ENCODE results near the gene KLHDC10. TPM values are rescaled to one million over a fixed set of nuclear protein-coding genes. Genes with fewer than 3 reads are reported as not detected.

KLHDC10 gene
- total and polyA plus RNA-seq, 7 donors = 7.8 to 22.5 (median 16.3) TPM

GRCh38 chr7:130139193-130139960, 69.0 kb downstream of the KLHDC10 start:
- TF ChIP-seq CTCF (IDR thresholded peaks at IDR 0.05) (no peak), EP300 (IDR thresholded peaks at IDR 0.05) (no peak), POLR2AphosphoS5 (IDR thresholded peaks at IDR 0.05) (no peak), POLR2A (IDR thresholded peaks at IDR 0.05) (no peak)
- Histone ChIP-seq H3K4me1 (peaks cover 0 to 19% (median 15%) of the 10 kb centered on the region in 4 donors), H3K27ac (no peak overlapping the region), H3K27me3 (no peaks in the 10 kb centered on the region), H3K9me3 (no peaks in the 10 kb centered on the region), H3K36me3 (peaks cover 0 to 21% (median 2%) of the 10 kb centered on the region in 4 donors), H3K4me3 (no peak overlapping the region)
- intact Hi-C loops (cut with DNase I) = no loop called here
- no peak for DNase-seq
- WGBS, 2 donors = 95% methylated on average over 2 of the region's 2 CpGs

- H3K4me3 ChIP-seq = peak overlapping the region; percentile 50 to 77 (median 54)
- peak overlapping the region; percentile 53 to 76 (median 65) for H3K27ac ChIP-seq
- DNase-seq = no peak
These were observed 70.3 kb downstream of the KLHDC10 start for GRCh38 chr7:130140551-130141160.

GRCh38 chr7:130141161-130141883, 71.0 kb downstream of the KLHDC10 start:
- peak; percentile 80 for DNase-seq
- intact Hi-C loops (cut with DNase I) = no loop called here
- 14 to 26% methylated on average over 39 of the region's 39 CpGs for WGBS, 2 donors

More at GRCh38 chr7:130140551-130141160, 70.3 kb downstream of the KLHDC10 start:
- TF ChIP-seq CTCF (IDR thresholded peaks at IDR 0.05) (no peak), POLR2AphosphoS5 (IDR thresholded peaks at IDR 0.05) (no peak), POLR2A (IDR thresholded peaks at IDR 0.05) (no peak), EP300 (IDR thresholded peaks at IDR 0.05) (no peak)
- intact Hi-C loops (cut with DNase I) = no loop called here
- Histone ChIP-seq H3K4me1 (peaks cover 0 to 19% (median 15%) of the 10 kb centered on the region in 4 donors), H3K36me3 (peaks cover 0 to 10% (median 0%) of the 10 kb centered on the region in 4 donors), H3K27me3 (no peaks in the 10 kb centered on the region), H3K9me3 (no peaks in the 10 kb centered on the region)
- 92 to 96% methylated on average over 47 of the region's 47 CpGs for WGBS, 2 donors

More at GRCh38 chr7:130141161-130141883, 71.0 kb downstream of the KLHDC10 start:
- Histone ChIP-seq H3K27ac (peak overlapping the region; percentile 53 to 76 (median 65)), H3K36me3 (peaks cover 0 to 4% (median 0%) of the 10 kb centered on the region in 4 donors), H3K4me1 (peaks cover 0 to 19% (median 15%) of the 10 kb centered on the region in 4 donors), H3K27me3 (no peaks in the 10 kb centered on the region), H3K4me3 (peak overlapping the region; percentile 50 to 77 (median 54)), H3K9me3 (no peaks in the 10 kb centered on the region)
- TF ChIP-seq POLR2A (IDR thresholded peaks at IDR 0.05) (no peak), CTCF (IDR thresholded peaks at IDR 0.05) (no peak), EP300 (IDR thresholded peaks at IDR 0.05) (peak in 1 of 4 donors; percentile 29), POLR2AphosphoS5 (IDR thresholded peaks at IDR 0.05) (peak in 3 of 4 donors; percentile 22 to 64 (median 49))
